Coronary artery (tissue), 2 donors: ENCODE data around the gene TGFBI.

Experiments
- DNase-seq: peaks from one replicate; pipeline ENCODE4 v3.0.0-alpha.2; 2017; ENCODE audit warnings: low spot score
- H3K27ac ChIP-seq, 2 donors: fragments of 200-600 bp; sonication (generic); one replicate each; pipeline ENCODE4 v1.5.1; 2016 to 2019
- H3K4me3 ChIP-seq: fragments of 200-600 bp; sonication (generic); 2 replicates; pipeline ENCODE4 v1.5.1; 2016; ENCODE audit warnings: mild to moderate bottlenecking, moderate library complexity
- CTCF ChIP-seq: fragments of 200-600 bp; sonication (generic); IDR thresholded peaks from one replicate; pipeline ENCODE4 v1.5.1; 2019; ENCODE audit warnings: antibody characterized with exemption

Gene TGFBI

GRCh38 chr5:136108766-136109165, 80.0 kb downstream of the TGFBI start:
- no peak for DNase-seq
- no peak overlapping the region for H3K4me3 ChIP-seq
- TF ChIP-seq CTCF, result no peak
- no peak overlapping the region for H3K27ac ChIP-seq

GRCh38 chr5:136109453-136110135, 80.8 kb downstream of the TGFBI start:
- no peak for TF ChIP-seq CTCF
- H3K27ac ChIP-seq, result no peak overlapping the region
- no peak for DNase-seq
- no peak overlapping the region for H3K4me3 ChIP-seq
